COLO829 (cell line): ENCODE data around the gene KRT8.

Source experiments
- DNase-seq: peaks from one replicate; pipeline ENCODE4 v3.0.0; 2012; ENCODE audit warnings: low spot score

The KRT8 gene

GRCh38 chr12:52847335-52848102 lies 57.4 kb downstream of the KRT8 start:
- no peak for DNase-seq
